ENCODE measurements around the gene MICU2.

The MICU2 gene

DNA sequence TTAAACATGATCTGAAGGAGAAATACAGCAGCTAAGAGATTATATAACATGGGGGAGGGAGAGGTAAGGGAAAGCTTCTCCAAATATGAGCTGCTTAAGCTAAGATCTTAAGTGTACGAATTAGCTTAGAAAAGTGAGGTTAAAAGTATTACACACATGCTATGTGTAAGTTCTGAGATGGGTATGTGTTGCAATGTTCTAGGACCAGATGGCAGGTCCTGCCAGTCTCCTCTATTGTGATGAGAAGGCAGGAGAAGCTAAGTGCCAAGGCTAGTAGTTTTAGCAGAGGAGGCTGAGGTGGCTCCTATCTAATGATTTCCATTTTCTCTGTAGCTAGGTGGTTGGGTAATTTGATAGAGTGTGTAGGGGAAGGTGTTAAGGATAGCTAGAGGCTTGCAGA lies 57.6 kb downstream of the MICU2 start:
- DNase-seq (ENCODE audit: low read depth in 1 of 2, low spot score in 1 of 2): no peak

DNA sequence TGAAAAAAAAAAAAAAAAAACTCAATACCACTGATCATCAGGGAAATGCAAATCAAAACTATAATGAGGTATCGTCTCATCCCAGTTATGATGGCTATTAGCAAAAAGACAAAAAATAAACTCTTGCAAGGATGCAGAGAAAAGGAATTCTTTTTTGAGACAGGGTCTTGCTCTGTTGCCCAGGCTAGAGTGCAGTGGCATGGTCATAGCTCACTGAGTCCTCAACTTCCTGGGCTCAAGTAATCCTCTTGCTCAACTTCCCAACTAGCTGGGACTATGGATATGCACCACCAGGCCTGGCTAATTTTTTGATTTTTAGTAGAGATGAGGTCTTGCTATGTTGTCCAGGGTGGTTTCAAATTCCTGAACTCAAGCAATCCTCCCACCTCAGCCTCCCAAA lies 59.5 kb downstream of the MICU2 start:
- no peak for DNase-seq (ENCODE audit: low read depth in 1 of 2, low spot score in 1 of 2)

GRCh38 chr13:21542563-21542962 lies 61.4 kb downstream of the MICU2 start:
- no peak for DNase-seq (ENCODE audit: low read depth in 1 of 2, low spot score in 1 of 2)

- no peak for DNase-seq (ENCODE audit: low read depth in 1 of 2, low spot score in 1 of 2)
Measured at GRCh38 chr13:21541980-21542379, 62.0 kb downstream of the MICU2 start.

- DNase-seq (ENCODE audit: low read depth in 1 of 2, low spot score in 1 of 2): no peak
Measured at GRCh38 chr13:21541271-21541670, 62.7 kb downstream of the MICU2 start.

- DNase-seq (ENCODE audit: low read depth in 1 of 2, low spot score in 1 of 2): no peak
Measured at GRCh38 chr13:21539687-21540086, 64.3 kb downstream of the MICU2 start.

GRCh38 chr13:21538753-21539152 lies 65.2 kb downstream of the MICU2 start:
- no peak for DNase-seq (ENCODE audit: low read depth in 1 of 2, low spot score in 1 of 2)

GRCh38 chr13:21538280-21538679 lies 65.7 kb downstream of the MICU2 start:
- DNase-seq (ENCODE audit: low read depth in 1 of 2, low spot score in 1 of 2): no peak

DNA sequence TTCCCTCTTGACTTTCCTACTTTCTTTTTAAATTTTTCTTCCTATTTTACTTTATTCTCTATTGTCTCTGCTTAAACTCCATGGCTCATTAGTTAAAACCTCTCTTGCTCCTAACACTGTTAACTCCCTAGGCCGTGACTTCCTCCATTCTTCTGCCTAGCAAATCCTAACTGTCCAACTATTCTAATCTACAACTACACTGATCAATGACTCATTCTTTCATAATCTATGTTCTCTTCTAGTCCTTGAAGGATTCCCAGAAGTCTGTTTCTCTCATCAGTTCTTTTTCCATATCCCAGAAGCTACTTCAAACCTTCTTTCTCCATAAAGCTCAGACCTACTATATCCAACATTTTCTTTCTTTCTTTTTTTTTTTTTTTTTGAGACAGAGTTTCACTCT lies 66.9 kb downstream of the MICU2 start:
- no peak for DNase-seq (ENCODE audit: low read depth in 1 of 2, low spot score in 1 of 2)

GRCh38 chr13:21534760-21535159 lies 69.2 kb downstream of the MICU2 start:
- no peak for DNase-seq (ENCODE audit: low read depth in 1 of 2, low spot score in 1 of 2)

DNA sequence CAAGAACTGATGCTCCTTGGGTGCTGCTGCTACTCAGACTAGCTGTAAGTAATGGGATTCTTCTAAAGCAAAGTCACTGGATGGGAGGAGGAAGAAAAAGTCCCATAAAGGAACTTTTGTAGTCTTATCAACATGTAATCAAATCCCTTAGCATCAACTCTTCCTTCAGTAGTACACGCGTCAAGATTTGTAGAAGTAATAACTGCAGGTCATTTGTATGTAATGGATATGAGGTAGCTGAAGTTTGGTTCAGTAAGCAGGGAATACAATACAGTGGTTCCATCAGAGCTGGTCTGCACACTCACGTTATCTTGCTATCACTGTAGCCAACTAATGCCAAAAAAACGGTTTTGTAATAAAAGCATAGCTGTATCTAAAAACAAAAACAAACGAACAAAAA lies 72.5 kb downstream of the MICU2 start:
- DNase-seq (ENCODE audit: low read depth in 1 of 2, low spot score in 1 of 2): no peak

DNA sequence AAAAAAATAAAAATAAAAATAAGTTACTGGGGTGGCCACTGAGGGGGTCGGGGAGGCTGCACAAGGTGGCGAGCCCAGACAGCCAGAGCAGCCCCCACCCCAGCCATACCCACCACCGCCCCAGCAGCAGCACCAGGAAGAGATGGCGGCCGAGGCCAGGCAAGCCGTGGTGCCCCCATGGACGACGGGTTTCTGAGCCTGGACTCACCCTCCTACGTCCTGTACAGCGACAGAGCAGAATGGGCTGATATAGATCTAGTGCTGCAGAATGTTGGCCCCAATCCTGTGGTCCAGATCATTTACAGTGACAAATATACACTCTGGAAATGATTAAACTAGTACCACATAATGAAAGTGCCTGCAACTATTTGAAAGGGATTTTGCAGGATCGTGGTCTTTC lies 73.3 kb downstream of the MICU2 start:
- DNase-seq (ENCODE audit: low read depth in 1 of 2, low spot score in 1 of 2): no peak

DNA sequence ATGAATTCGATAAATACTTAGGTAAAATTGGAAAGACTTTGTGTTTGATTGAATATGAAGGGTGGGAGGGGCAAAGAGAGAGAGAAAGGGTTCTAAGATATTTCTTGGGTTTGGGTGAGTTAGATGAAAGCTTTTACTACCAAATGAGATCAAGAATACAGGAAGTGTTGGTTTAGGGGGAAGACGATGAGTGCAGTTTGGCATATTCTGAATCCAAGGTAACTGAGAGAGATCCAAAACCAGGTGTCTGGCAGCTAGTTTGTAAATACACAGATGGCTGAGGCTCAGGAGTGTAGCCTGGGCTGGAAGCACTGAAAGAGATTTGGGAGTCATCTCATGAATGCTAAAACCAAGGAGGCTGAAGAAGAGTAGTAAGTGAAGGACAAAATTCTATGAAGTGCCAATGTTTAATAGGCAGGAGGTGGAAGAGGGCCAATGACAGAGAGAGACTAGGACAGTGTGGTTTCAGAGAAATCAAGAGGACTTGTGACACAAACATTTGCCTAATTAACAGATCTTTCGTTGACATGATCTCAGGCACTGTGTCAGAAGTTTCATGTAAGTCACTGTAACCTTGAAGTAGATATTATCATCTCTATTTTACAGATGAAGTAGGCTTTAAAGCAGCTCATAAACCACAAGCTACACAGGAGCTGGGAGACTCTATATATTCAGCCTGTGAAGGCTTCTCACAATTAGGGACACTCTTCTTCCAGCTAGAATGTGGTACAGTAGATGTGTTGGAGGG lies 74.7 kb downstream of the MICU2 start:
- no peak for DNase-seq (ENCODE audit: low read depth in 1 of 2, low spot score in 1 of 2)

DNA sequence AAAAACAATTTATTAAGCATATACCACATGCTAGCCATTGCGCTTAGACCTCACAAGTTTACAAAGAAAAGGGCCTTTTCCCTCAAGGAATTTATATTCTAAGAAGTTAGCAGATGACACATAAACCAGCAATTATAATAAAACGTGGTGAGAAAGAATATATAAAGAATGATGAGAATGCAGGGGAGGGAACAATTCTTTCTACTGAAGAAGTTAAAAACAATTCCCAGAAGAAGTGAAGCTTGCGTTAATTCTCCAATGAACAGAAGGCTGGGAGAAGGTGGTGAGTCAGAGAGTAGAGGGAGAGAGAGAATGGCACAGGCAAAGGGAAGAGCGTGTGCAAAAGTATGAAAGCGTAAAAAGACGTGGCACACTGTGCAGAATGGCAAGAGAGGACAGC lies 75.4 kb downstream of the MICU2 start:
- DNase-seq (ENCODE audit: low read depth in 1 of 2, low spot score in 1 of 2): no peak

- DNase-seq (ENCODE audit: low read depth in 1 of 2, low spot score in 1 of 2): no peak
Measured at GRCh38 chr13:21526707-21527540, 77.0 kb downstream of the MICU2 start.

- DNase-seq (ENCODE audit: low read depth in 1 of 2, low spot score in 1 of 2): no peak
Measured at GRCh38 chr13:21522847-21523246, 81.1 kb downstream of the MICU2 start.

- DNase-seq (ENCODE audit: low read depth in 1 of 2, low spot score in 1 of 2): no peak
Measured at GRCh38 chr13:21522130-21522529, 81.8 kb downstream of the MICU2 start.

GRCh38 chr13:21518617-21519144 lies 85.3 kb downstream of the MICU2 start:
- no peak for DNase-seq (ENCODE audit: low read depth in 1 of 2, low spot score in 1 of 2)

DNA sequence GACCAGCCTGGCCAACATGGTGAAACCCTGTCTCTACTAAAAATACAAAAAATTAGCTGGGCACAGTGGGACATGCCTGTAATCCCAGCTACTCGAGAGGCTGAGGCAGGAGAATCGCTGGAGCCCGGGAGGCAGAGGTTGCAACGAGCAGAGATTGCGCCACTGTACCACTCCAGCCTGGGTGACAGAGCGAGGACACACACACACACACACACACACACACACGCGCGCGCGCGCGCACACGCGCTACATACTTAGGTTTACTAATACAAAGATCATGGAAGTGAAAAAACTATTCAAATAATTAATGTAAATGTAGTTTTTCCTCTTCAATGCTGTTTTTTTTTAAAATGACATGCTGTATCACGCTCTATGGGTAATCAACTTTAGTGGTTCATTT lies 86.4 kb downstream of the MICU2 start:
- DNase-seq (ENCODE audit: low read depth in 1 of 2, low spot score in 1 of 2): no peak

DNA sequence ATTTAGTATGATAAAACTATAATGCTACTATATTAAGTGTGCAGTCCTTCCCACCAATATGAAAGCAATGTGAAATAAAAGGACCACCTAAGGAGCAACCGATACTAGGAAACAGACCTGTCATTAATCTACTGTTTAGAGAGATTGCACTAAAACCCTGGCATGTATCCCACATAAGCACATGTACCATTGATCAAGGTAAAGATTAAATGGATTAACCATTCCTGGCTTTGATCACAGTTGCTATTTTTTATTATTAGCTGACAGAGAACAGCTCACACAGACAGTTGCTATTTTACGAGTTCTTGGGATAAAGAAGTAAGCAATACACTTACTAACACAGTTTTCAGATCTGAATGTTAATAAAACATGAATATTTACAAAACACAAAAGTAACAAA lies 87.2 kb downstream of the MICU2 start:
- no peak for DNase-seq (ENCODE audit: low read depth in 1 of 2, low spot score in 1 of 2)

GRCh38 chr13:21511849-21512248 lies 92.1 kb downstream of the MICU2 start:
- DNase-seq (ENCODE audit: low read depth in 1 of 2, low spot score in 1 of 2): no peak

DNA sequence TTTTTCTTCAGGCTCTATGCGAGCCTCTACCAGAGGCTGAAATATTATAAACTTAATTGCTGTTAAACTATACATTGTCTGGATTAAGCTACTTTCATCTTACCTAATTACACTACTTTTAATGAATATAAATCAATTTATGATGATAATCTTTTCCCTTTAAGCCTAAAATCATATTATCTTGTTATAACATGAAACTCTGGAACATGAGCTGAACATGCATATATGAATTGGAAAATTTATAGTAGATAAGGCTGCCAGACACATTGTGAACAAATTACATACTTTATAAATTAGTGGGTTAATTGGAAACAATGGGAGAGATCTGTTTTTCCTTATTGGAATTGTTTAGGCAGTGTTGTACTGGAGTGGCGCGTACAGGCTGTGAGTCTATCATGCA lies 99.6 kb downstream of the MICU2 start:
- no peak for DNase-seq (ENCODE audit: low read depth in 1 of 2, low spot score in 1 of 2)
